ENCODE data around the gene C1QA.
A peak's percentile ranks its signal among the peaks of the same experiment; 100 is the strongest.
"Not testable (repeated sequence)": the region's sequence is repeated elsewhere in the genome, so short reads cannot be mapped to it uniquely, and the experiment has no call there.

C1QA gene

DNA sequence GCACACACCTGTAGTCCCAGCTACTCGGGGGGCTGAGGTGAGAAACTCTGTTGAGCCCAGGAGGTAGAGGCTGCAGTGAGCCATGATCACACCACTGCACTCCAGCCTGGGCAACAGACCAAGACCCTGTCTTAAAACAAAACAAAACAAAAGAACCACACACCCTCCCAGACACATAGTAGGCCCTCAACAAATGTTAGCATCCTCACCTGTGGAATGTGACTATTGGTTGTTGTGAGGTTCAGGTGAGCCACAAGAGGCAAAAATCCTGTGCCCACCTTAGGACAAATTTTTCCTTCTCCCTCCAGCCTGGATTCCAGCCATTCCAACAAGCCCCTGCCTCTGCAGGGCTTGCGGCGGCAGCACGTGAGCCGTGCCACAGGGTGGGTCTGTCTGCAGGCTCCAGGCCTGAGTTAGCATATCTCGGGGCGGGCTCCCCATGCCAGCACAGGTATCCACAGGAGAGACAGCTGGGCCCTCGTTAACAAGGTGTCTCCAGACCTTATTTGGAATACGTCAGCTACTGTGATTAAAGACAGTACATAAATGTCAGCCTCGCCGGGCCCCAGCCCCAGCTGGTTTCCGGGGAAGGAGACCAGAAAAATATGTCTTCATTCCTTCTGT lies 34.0 kb downstream of the C1QA start:
- TF ChIP-seq, protein P1, sequence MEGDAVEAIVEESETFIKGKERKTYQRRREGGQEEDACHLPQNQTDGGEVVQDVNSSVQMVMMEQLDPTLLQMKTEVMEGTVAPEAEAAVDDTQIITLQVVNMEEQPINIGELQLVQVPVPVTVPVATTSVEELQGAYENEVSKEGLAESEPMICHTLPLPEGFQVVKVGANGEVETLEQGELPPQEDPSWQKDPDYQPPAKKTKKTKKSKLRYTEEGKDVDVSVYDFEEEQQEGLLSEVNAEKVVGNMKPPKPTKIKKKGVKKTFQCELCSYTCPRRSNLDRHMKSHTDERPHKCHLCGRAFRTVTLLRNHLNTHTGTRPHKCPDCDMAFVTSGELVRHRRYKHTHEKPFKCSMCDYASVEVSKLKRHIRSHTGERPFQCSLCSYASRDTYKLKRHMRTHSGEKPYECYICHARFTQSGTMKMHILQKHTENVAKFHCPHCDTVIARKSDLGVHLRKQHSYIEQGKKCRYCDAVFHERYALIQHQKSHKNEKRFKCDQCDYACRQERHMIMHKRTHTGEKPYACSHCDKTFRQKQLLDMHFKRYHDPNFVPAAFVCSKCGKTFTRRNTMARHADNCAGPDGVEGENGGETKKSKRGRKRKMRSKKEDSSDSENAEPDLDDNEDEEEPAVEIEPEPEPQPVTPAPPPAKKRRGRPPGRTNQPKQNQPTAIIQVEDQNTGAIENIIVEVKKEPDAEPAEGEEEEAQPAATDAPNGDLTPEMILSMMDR (conservative IDR thresholded peaks at IDR 0.05) = no peak
- TF ChIP-seq ZFX (IDR thresholded peaks at IDR 0.05) = no peak
- H3K27ac ChIP-seq = no peak overlapping the region

DNA sequence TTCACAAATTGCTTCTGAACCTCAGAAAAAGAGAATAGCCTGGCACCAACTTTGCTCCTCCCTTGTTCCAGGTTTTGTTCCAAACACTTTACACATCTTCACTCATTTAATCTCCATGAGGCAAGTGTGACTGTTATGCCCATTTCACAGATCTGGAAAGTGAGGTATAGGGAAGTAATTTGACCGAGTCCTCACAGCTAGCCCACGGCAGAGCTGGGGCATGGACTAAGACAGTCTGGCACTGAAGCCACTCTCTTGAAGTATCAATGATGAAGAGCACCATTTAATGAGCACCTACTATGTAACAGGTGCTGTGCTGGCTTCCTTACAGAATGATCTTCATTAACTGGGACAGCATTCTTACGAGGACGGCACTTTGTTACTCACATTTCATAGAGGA lies 35.6 kb downstream of the C1QA start:
- no peak for TF ChIP-seq ZFX (IDR thresholded peaks at IDR 0.05)
- TF ChIP-seq, protein P1 (conservative IDR thresholded peaks at IDR 0.05) = no peak
- no peak overlapping the region for H3K27ac ChIP-seq

DNA sequence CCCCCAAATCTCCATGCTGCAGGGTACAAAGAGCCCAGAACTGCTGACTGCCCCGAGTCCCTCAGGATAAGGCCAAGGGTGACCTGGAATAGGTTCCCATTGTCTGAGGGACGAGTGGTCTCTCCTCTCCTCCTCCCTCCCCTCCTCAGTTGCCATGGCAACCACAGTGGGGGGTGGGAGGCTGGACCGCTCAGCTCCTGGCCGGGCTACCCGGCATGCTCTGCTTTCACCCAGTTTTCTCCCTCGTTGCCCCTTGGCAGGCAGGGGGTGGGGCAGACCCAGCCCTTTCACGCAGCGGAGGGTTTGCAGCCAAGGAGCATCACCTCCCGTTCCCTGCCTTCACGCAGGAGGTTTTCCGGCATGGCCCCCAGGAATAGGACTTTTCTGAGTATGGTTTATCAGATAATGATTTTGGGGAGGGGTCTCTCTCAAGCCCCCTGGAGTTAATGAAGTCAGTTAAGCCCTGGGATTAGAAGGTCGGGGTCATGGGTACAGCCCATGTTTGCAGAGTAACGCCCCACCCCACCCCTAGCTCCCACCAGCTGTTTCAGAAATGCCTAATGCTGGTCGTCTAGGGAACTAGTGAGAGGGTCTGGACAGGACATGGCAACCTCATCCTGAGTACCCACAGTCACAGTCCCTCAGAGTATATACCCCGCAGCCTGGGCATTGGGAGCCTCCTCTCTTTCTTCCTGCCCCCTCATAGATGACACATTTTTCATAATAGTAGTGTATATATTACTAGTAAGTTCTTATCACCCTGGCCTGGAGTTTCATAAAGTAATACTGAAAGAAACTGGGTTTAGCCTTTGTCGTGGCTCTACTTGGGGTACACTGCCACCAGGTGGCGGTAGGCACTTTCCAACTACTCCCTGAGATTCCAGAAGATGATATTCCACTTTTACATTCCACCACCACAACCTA lies 37.3 kb downstream of the C1QA start:
- H3K27ac ChIP-seq = no peak overlapping the region
- TF ChIP-seq, protein P1 (conservative IDR thresholded peaks at IDR 0.05) = peak; percentile 74
- no peak for TF ChIP-seq ZFX (IDR thresholded peaks at IDR 0.05)

DNA sequence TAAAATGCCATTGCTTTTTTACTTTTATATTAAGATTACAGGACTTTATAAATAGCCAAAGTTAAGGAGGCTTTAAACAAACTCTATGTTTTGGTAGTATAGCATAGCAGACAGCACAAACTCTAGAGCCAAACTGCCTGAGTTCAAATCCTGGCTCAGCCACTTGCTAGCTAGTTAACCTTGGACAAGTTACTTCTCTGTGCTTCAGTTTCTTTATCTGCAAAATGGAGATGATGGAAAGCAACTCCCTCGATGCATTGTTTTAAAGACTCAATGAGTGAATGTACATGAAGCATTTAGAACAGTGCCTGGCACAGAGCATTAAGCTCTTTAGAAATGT lies 38.0 kb downstream of the C1QA start:
- no peak overlapping the region for H3K27ac ChIP-seq
- no peak for TF ChIP-seq ZFX (IDR thresholded peaks at IDR 0.05)
- TF ChIP-seq, protein P1 (conservative IDR thresholded peaks at IDR 0.05) = no peak; the same call in 1 of the 2 replicates

DNA sequence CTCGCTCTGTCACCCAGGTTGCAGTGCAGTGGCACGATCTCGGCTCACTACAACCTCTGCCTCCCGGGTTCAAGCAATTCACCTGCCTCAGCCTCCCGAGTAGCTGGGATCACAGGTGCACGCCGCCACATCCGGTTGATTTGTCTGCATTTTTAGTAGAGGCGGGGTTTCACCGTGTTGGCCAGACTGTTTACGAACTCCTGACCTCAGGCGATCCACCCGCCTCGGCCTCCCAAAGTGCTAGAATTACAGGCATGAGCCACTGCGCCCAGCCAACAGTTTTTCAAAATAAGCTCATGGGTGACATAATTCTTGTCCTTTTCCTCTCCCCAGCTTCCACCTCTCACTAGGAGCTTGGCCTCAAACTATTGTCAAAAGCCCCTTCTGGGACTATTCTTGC lies 39.7 kb downstream of the C1QA start:
- H3K27ac ChIP-seq = not testable (repeated sequence)

DNA sequence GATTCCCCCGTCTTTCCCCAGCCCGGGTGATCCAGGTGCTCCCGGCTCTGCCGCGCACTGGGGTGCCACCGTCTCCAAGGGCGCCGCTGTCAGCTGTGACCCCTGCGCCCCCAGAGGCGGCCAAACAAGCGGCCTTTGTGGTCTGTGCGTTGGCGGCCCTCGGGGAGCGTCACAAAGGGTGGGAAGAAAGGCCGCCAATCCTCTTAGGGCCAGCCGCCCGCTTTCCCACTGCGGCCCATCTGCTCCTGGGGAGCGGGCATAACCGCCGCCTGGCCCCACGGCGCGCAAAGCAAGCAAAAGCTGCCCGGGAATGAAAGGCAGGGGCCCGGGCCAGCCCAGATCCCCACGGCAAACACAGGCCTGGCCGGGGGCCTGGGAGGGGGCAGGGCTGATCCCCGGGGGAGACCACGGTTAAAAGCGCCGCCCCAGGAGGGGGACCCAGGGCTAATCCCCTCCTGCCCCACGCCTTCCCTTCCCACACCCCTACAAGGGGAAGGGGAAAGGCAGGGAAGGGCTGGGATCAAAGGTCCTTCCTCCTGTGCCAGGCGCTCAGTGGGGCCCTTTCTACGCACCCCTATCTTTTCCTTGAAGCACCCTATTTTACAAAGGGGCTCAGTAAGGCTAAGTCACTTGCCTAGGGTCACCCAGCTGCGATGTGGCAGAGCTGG lies 40.6 kb downstream of the C1QA start:
- TF ChIP-seq, protein P1 (conservative IDR thresholded peaks at IDR 0.05) = no peak
- no peak for TF ChIP-seq ZFX (IDR thresholded peaks at IDR 0.05)
- H3K27ac ChIP-seq = no peak overlapping the region

DNA sequence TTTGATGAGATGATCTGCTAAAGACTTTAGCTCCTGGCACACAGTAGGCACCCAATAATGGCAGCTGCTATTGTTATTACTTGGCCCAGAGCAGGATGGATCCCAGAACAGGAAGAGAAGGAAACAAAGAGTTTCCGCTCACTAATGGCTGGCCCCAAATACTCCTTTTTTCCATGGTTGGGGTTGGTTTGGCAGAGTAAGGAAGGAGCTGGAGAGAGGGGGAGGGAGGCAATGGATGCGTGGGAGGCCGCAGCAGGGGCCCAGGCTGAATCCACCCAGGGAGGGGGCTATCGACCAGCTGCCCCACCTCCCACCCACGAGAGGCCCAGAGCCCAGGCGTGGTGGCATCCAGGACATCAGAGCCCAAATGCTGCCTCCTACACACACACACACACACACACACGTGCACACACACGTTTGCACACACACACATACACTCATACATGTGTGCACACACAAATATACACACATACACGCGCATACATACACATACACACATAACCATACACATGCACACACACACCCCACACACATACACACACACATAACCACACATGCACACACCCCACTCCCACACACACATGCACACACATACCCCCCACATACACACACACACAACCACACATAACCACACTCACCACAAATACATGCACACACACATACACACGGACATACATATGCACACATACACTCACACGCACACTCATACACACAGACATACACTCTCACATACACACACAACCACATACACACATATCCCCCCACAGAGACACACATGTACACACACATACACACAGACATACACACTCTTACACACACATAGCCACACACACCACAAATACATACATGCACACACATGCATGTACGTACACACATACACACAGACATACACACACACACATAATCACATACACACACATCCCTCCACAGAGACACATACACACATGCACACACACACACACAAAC lies 41.8 kb downstream of the C1QA start:
- TF ChIP-seq, protein P1 (conservative IDR thresholded peaks at IDR 0.05) = no peak
- no peak for TF ChIP-seq ZFX (IDR thresholded peaks at IDR 0.05)
- H3K27ac ChIP-seq = no peak overlapping the region

Data from C4-2B (cell line).